ENCODE measurements around the gene MRPL18. TPM values are rescaled to one million over a fixed set of nuclear protein-coding genes. Genes with fewer than 3 reads are reported as not detected.

Gene MRPL18
- polyA plus RNA-seq, 1 donor from 2014 or later: 105 TPM

- peaks cover 21% of the 10 kb centered on the region for H3K36me3 ChIP-seq (ENCODE audit: insufficient read depth, low read length)
- H3K9me3 ChIP-seq (ENCODE audit: low read length): no peaks in the 10 kb centered on the region
- no peaks in the 10 kb centered on the region for H3K9me2 ChIP-seq (ENCODE audit: insufficient read depth, low read length)
Observed at GRCh38 chr6:159772196-159772595, 18.1 kb upstream of the MRPL18 start.

GRCh38 chr6:159777240-159777904 lies 12.9 kb upstream of the MRPL18 start:
- Histone ChIP-seq H3K27me3 (ENCODE audit: insufficient read depth, low read depth, low read length) (no peaks in the 10 kb centered on the region), H4K20me1 (ENCODE audit: insufficient read depth) (no peaks in the 10 kb centered on the region), H3K4me3 (ENCODE audit: low read length) (no peak overlapping the region), H2AFZ (ENCODE audit: low read depth, low read length) (no peak overlapping the region), H3F3A (ENCODE audit: insufficient read depth, low read length, poor library complexity, severe bottlenecking) (no peaks in the 10 kb centered on the region), H3K27ac (ENCODE audit: low read length) (no peak overlapping the region), H3K9ac (ENCODE audit: low read length) (no peak overlapping the region), H3K79me2 (replicated peaks; ENCODE audit: insufficient read depth, low read length) (no peaks in the 10 kb centered on the region), H3K4me2 (ENCODE audit: low read length) (no peak overlapping the region), H3K36me3 (ENCODE audit: insufficient read depth, low read length) (peaks cover 18% of the 10 kb centered on the region), H3K9me2 (ENCODE audit: insufficient read depth, low read length) (no peaks in the 10 kb centered on the region), H3K9me3 (ENCODE audit: low read length) (no peaks in the 10 kb centered on the region)
- TF ChIP-seq EZH2 (IDR thresholded peaks at IDR 0.05; ENCODE audit: borderline replicate concordance, insufficient read depth, low read length, poor library complexity, severe bottlenecking) (no peak), REST (IDR thresholded peaks at IDR 0.05; ENCODE audit: borderline replicate concordance) (no peak), SMC3 (conservative IDR thresholded peaks at IDR 0.05; ENCODE audit: poor library complexity) (no peak), CTCF (IDR thresholded peaks at IDR 0.05; ENCODE audit: poor library complexity, severe bottlenecking) (no peak), TAF1 (IDR thresholded peaks at IDR 0.05; ENCODE audit: low read depth) (no peak)

More at GRCh38 chr6:159772196-159772595, 18.1 kb upstream of the MRPL18 start:
- Histone ChIP-seq H3K27me3 (ENCODE audit: insufficient read depth, low read depth, low read length) (no peaks in the 10 kb centered on the region), H3F3A (ENCODE audit: insufficient read depth, low read length, poor library complexity, severe bottlenecking) (no peaks in the 10 kb centered on the region), H3K4me2 (ENCODE audit: low read length) (no peak overlapping the region), H2AFZ (ENCODE audit: low read depth, low read length) (no peak overlapping the region), H3K4me3 (ENCODE audit: low read length) (no peak overlapping the region), H3K27ac (ENCODE audit: low read length) (no peak overlapping the region), H3K9ac (ENCODE audit: low read length) (no peak overlapping the region), H4K20me1 (ENCODE audit: insufficient read depth) (no peaks in the 10 kb centered on the region), H3K79me2 (replicated peaks; ENCODE audit: insufficient read depth, low read length) (peaks cover 8% of the 10 kb centered on the region)
- no peak for TF ChIP-seq TAF1 (IDR thresholded peaks at IDR 0.05; ENCODE audit: low read depth)
- no peak for TF ChIP-seq REST (IDR thresholded peaks at IDR 0.05; ENCODE audit: borderline replicate concordance)
- no peak for TF ChIP-seq EP300 (conservative IDR thresholded peaks at IDR 0.05; ENCODE audit: poor library complexity, severe bottlenecking)
- TF ChIP-seq EZH2 (IDR thresholded peaks at IDR 0.05; ENCODE audit: borderline replicate concordance, insufficient read depth, low read length, poor library complexity, severe bottlenecking): no peak
- TF ChIP-seq RAD21 (conservative IDR thresholded peaks at IDR 0.05): no peak
- TF ChIP-seq SMC3 (conservative IDR thresholded peaks at IDR 0.05; ENCODE audit: poor library complexity): no peak
- TF ChIP-seq POLR2AphosphoS5 (IDR thresholded peaks at IDR 0.05): no peak
- no peak for TF ChIP-seq MXI1 (conservative IDR thresholded peaks at IDR 0.05; ENCODE audit: poor library complexity, severe bottlenecking)
- TF ChIP-seq CTCF (IDR thresholded peaks at IDR 0.05; ENCODE audit: poor library complexity, severe bottlenecking): no peak
